NCI-H2227 treated with DMSO at 0.1 percent for 48 hours (cell line): Measurements from ENCODE around the gene EHD2.
"Not testable (repeated sequence)": the region's sequence is repeated elsewhere in the genome, so short reads cannot be mapped to it uniquely, and the experiment has no call there.

ENCODE experiments used
- DNase-seq: peaks from one replicate; lab custom pipeline; 2025; lab: John Stamatoyannopoulos, UW

The EHD2 gene

GRCh38 chr19:47749326-47749725 lies 36.1 kb downstream of the EHD2 start:
- DNase-seq = no peak

- DNase-seq = no peak
These were observed 37.5 kb downstream of the EHD2 start for GRCh38 chr19:47750752-47751151.

- no peak for DNase-seq
These were observed 39.4 kb downstream of the EHD2 start for GRCh38 chr19:47752440-47753211.

GRCh38 chr19:47754206-47755064 lies 41.2 kb downstream of the EHD2 start:
- DNase-seq = no peak

- no peak for DNase-seq
These were observed 42.0 kb downstream of the EHD2 start for GRCh38 chr19:47755065-47755761.

GRCh38 chr19:47755762-47756626 lies 42.8 kb downstream of the EHD2 start:
- DNase-seq = no peak

GRCh38 chr19:47756627-47756929 lies 43.4 kb downstream of the EHD2 start:
- no peak for DNase-seq

- no peak for DNase-seq
These were observed 43.9 kb downstream of the EHD2 start for GRCh38 chr19:47756953-47757608.

- no peak for DNase-seq
These were observed 44.6 kb downstream of the EHD2 start for GRCh38 chr19:47757617-47758442.

- DNase-seq = no peak
These were observed 45.2 kb downstream of the EHD2 start for GRCh38 chr19:47758443-47758804.

- no peak for DNase-seq
These were observed 47.4 kb downstream of the EHD2 start for GRCh38 chr19:47760632-47760999.

GRCh38 chr19:47761566-47761965 lies 48.3 kb downstream of the EHD2 start:
- no peak for DNase-seq

- no peak for DNase-seq
These were observed 48.9 kb downstream of the EHD2 start for GRCh38 chr19:47762151-47762550.

- DNase-seq = no peak
These were observed 49.5 kb downstream of the EHD2 start for GRCh38 chr19:47762615-47763308.

- not testable (repeated sequence) for DNase-seq
These were observed 51.5 kb downstream of the EHD2 start for GRCh38 chr19:47764705-47765104.

- DNase-seq = no peak
These were observed 52.5 kb downstream of the EHD2 start for GRCh38 chr19:47765523-47766358.

GRCh38 chr19:47766359-47766620 lies 53.1 kb downstream of the EHD2 start:
- DNase-seq = no peak

- no peak for DNase-seq
These were observed 53.4 kb downstream of the EHD2 start for GRCh38 chr19:47766670-47767069.

- DNase-seq = no peak
These were observed 54.1 kb downstream of the EHD2 start for GRCh38 chr19:47767349-47767748.
